K562 (cell line): ENCODE results near the gene ARHGEF7. TPM values are rescaled to one million over a fixed set of nuclear protein-coding genes. Genes with fewer than 3 reads are reported as not detected.

ENCODE experiments used
- ATAC-seq: fragments of 200-7000 bp; cut with Tn5 transposase; 3 replicates; pipeline ENCODE4 v1.9.1; 2020; ENCODE audit warnings: moderate library complexity
- BruUV-seq: library from RNA; stranded (reverse); fragments of 400-500 nt; replicated peaks from 2 replicates; lab custom pipeline; 2021; lab: Mats Ljungman, UMichigan
- CTCF ChIA-PET: fragments of 300-600 bp; formaldehyde crosslinking; extraction: SDS; loops from one replicate; lab custom pipeline; 2021; ENCODE audit warnings: low intra/inter-chr PET ratio; lab: Yijun Ruan, JAX
- POLR2A ChIA-PET: fragments of 300-600, 350-650 bp; sonication (Branson Sonifier 250); formaldehyde crosslinking; extraction: SDS; loops from one replicate; lab custom pipeline; 2021; ENCODE audit warnings: antibody characterized with exemption, inconsistent platforms; lab: Yijun Ruan, JAX
- DNase-seq, 4 experiments: peaks; one replicate each; pipeline versions ENCODE4 v3.0.0 to v3.0.0-alpha.2; 2011 to 2018; ENCODE audit warnings: low spot score in 3 of 4, mixed read lengths in 3 of 4; ENCODE audit errors: extremely low read depth in 1 of 4
- FAIRE-seq: peaks from 2 replicates; lab custom pipeline; 2011; peaks lifted over from hg19 to GRCh38; lab: Jason Lieb, UNC
- H2AFZ ChIP-seq: 2 replicates; pipeline ENCODE4 v1.6.0; 2011; ENCODE audit warnings: low read depth, low read length, control low read depth, inconsistent platforms
- H3K27ac ChIP-seq: fragments of 200-600 bp; 3 replicates; pipeline ENCODE4 v1.8.0; 2011; ENCODE audit warnings: low read depth, mild to moderate bottlenecking, control low read depth, inconsistent platforms, low read length, moderate library complexity, mixed read lengths; ENCODE audit errors: extremely low read depth
- H3K27me3 ChIP-seq, 2 experiments: fragments of 300-600 bp in 1 of 2; 2 replicates in 1 of 2; 3 replicates in 1 of 2; pipeline versions ENCODE4 v1.6.0 to v1.8.0; 2011; ENCODE audit warnings: inconsistent platforms in 2 of 2, low read length in 2 of 2, mild to moderate bottlenecking in 1 of 2, mixed read lengths in 1 of 2, moderate library complexity in 1 of 2; ENCODE audit not compliant: control insufficient read depth in 2 of 2, insufficient read depth in 2 of 2
- H3K36me3 ChIP-seq: fragments of 300-600 bp; 3 replicates; pipeline ENCODE4 v1.8.0; 2011; ENCODE audit warnings: mild to moderate bottlenecking, low read length, inconsistent platforms; ENCODE audit not compliant: control insufficient read depth, insufficient read depth
- H3K4me1 ChIP-seq, 2 experiments: fragments of 200-600 bp in 1 of 2; replicated peaks in 1 of 2; 2 replicates in 1 of 2; 3 replicates in 1 of 2; pipeline versions ENCODE4 v1.5.1 to v1.8.0; 2011; ENCODE audit warnings: inconsistent platforms in 2 of 2, low read length in 2 of 2, mild to moderate bottlenecking in 1 of 2, mixed read lengths in 1 of 2, moderate library complexity in 1 of 2; ENCODE audit not compliant: control insufficient read depth in 2 of 2, insufficient read depth in 2 of 2
- H3K4me2 ChIP-seq: 2 replicates; pipeline ENCODE4 v1.6.1; 2011; ENCODE audit warnings: low read length, control low read depth, inconsistent platforms, mixed read lengths; ENCODE audit not compliant: insufficient read depth
- H3K4me3 ChIP-seq: fragments of 200-600 bp; sonication (generic), shearing (Covaris generic); 2 replicates; pipeline ENCODE4 v1.5.1; 2016; ENCODE audit warnings: control low read depth, inconsistent platforms
- H3K79me2 ChIP-seq: fragments of 200-600 bp; 3 replicates; pipeline ENCODE4 v1.8.0; 2011; ENCODE audit warnings: low read length, inconsistent platforms; ENCODE audit not compliant: control insufficient read depth, insufficient read depth
- H3K9ac ChIP-seq, 2 experiments: 2 replicates each; pipeline versions ENCODE4 v1.6.0 to v1.6.1; 2011; ENCODE audit warnings: low read depth in 2 of 2, low read length in 2 of 2, control low read depth in 1 of 2, inconsistent platforms in 1 of 2, mild to moderate bottlenecking in 1 of 2, mixed read lengths in 1 of 2; ENCODE audit not compliant: insufficient read depth in 1 of 2
- H3K9me1 ChIP-seq: one replicate; pipeline ENCODE4 v1.6.0; 2011; ENCODE audit warnings: inconsistent platforms, mild to moderate bottlenecking, low read length, moderate library complexity; ENCODE audit not compliant: control insufficient read depth, insufficient read depth
- H3K9me3 ChIP-seq: replicated peaks from 2 replicates; pipeline ENCODE4 v1.5.1; 2011; ENCODE audit warnings: low read depth, low read length, inconsistent platforms; ENCODE audit not compliant: control insufficient read depth, insufficient read depth
- H4K20me1 ChIP-seq: replicated peaks from 2 replicates; pipeline ENCODE4 v1.6.1; 2011; ENCODE audit warnings: low read length, inconsistent platforms, mixed read lengths; ENCODE audit not compliant: control insufficient read depth, insufficient read depth
- BRD4 ChIP-seq: fragments of 200-600 bp; sonication (generic); IDR thresholded peaks from 2 replicates; pipeline ENCODE4 v1.6.1; 2017; ENCODE audit warnings: inconsistent platforms
- ERF ChIP-seq: fragments of 450-650 bp; formaldehyde crosslinking; IDR thresholded peaks from 2 replicates; pipeline ENCODE4 v1.4.0; 2020; ENCODE audit warnings: mild to moderate bottlenecking, mixed read lengths
- MAFK ChIP-seq: IDR thresholded peaks from 2 replicates; pipeline ENCODE4 v1.6.1; 2011; ENCODE audit warnings: low read length, improper control_type of control experiment
- POU5F1 ChIP-seq: fragments of 150-350 bp; IDR thresholded peaks from 2 replicates; pipeline ENCODE4 v1.6.1; 2014; ENCODE audit warnings: borderline replicate concordance, low read length, low read depth, mild to moderate bottlenecking; ENCODE audit not compliant: partially characterized antibody
- TCF3 ChIP-seq: sonication (generic); formaldehyde crosslinking; IDR thresholded peaks from 2 replicates; pipeline ENCODE4 v1.4.0; 2020; ENCODE audit warnings: mild to moderate bottlenecking, missing genetic modification reagents
- WGBS: fragments of 100-300 bp; shearing (Covaris generic); methylation state at CpG from one replicate; pipeline ENCODE4 v1.1.6; 2016; ENCODE audit warnings: low coverage, mixed read lengths; ENCODE audit not compliant: insufficient coverage; ENCODE audit errors: missing lambda C conversion rate; 5-methylcytosine and 5-hydroxymethylcytosine counted together
- in situ Hi-C: fragments of 300-500 bp; cut with MboI; formaldehyde crosslinking; loops from 4 replicates; pipeline ENCODE4 v1.15.0; 2018; ENCODE audit warnings: inconsistent platforms, mixed read lengths
- intact Hi-C: fragments of 100-400 bp; cut with micrococcal nuclease; formaldehyde crosslinking; loops from 2 replicates; pipeline ENCODE4 v1.14.2; 2022
- polyA plus RNA-seq, 8 experiments: library from polyadenylated mRNA; depleted of rRNA in 4 of 8; stranded (reverse) in 5 of 8; unstranded in 3 of 8; fragments of >200 nt; fragmentation: Nextera tagmentation in 2 of 8; fragmentation: Illumina TruSeq in 1 of 8; extraction: Ambion mirVana in 2 of 8; extraction: Trizol in 1 of 8; gene quantifications; 2 replicates each; pipeline versions ENCODE4 v1.2.1 to v1.2.3, GENCODE V29; 2011 to 2014; ENCODE audit warnings: inconsistent platforms in 1 of 8, missing spikeins in 1 of 8
- total RNA-seq, 7 experiments: library from RNA; depleted of rRNA in 6 of 7; stranded (reverse); fragments of >200 nt in 6 of 7; fragmentation: Illumina TruSeq in 2 of 7; extraction: Trizol in 2 of 7; gene quantifications; 2 replicates each; pipeline versions ENCODE4 v1.2.1 to v1.2.3, GENCODE V29; 2011 to 2021; ENCODE audit warnings: low replicate concordance in 1 of 7
- TF ChIP-seq, protein P1 (sequence below): fragments of 250-450 bp; sonication (Bioruptor Pico); IDR thresholded peaks from 2 replicates; pipeline ENCODE4 v1.5.0; 2022; ENCODE audit warnings: mild to moderate bottlenecking

The ARHGEF7 gene
- total and polyA plus RNA-seq, 9 of the 15 experiments (the other 6 are each of a cell fraction or from before 2014, with no cell fraction given), result 2.1 to 26.8 (median 17.5) TPM

DNA sequence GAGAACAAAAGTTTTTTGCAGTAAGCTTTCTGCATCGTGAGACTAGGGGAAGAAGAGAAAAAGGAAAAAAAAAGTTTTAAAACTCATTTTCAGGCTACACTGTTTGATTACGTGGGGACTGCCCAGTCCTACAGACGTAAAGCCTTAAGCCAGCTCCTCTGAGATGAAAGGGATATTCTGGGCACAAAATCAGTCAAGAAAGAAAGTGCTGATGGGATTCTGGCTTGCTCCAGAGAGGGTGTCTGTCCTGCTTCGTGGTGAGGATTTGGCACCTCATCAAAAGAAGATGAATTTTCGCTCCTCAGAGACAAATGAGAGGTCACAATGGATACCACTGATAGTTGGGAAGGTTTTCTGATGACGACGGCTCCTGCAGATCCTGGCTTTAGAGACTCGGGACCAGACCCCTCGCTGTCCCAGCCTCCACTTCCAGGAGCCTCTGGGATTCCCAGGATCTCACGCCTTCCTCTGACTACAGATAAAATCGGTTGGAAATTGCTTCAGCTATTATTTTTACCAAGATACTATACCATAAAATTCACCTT is 215.0 kb downstream of the ARHGEF7 start (continued):
- TF ChIP-seq MAFK, result no peak

DNA sequence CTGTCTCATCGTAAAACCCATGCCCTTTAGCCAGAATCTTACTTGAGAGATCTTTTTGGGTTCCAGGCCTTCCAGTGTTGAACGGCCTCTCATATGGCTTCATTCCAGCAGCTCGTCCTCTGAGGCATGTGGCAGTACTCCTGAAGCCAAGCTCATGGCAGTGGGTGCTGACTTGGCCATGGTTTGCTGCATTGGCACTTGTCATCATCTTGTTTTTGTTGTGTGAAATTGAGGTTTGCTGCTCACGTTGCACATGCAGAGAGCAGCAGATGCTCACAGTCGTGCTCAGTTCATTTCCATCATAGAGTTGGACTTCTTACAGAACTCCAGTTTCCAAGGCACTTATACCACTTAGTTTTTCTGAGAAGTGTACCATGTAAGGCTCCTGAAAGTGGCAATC is 220.2 kb downstream of the ARHGEF7 start:
- no peak for DNase-seq
- H3K79me2 ChIP-seq, result no peaks in the 10 kb centered on the region
- H3K4me3 ChIP-seq, result no peak overlapping the region
- 4% methylated on average over 5 of the region's 5 CpGs for WGBS
- no peaks in the 10 kb centered on the region for H3K4me1 ChIP-seq
- no peaks in the 10 kb centered on the region for H3K9me3 ChIP-seq
- TF ChIP-seq TCF3, result no peak
- TF ChIP-seq, protein P1, sequence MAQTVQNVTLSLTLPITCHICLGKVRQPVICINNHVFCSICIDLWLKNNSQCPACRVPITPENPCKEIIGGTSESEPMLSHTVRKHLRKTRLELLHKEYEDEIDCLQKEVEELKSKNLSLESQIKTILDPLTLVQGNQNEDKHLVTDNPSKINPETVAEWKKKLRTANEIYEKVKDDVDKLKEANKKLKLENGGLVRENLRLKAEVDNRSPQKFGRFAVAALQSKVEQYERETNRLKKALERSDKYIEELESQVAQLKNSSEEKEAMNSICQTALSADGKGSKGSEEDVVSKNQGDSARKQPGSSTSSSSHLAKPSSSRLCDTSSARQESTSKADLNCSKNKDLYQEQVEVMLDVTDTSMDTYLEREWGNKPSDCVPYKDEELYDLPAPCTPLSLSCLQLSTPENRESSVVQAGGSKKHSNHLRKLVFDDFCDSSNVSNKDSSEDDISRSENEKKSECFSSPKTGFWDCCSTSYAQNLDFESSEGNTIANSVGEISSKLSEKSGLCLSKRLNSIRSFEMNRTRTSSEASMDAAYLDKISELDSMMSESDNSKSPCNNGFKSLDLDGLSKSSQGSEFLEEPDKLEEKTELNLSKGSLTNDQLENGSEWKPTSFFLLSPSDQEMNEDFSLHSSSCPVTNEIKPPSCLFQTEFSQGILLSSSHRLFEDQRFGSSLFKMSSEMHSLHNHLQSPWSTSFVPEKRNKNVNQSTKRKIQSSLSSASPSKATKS (CRISPR knock-in tag), result no peak
- TF ChIP-seq ERF, result no peak
- no peak for TF ChIP-seq BRD4
- TF ChIP-seq POU5F1, result no peak
- TF ChIP-seq, all 486 proteins: peak for 0
- Histone ChIP-seq H2AFZ (no peak overlapping the region), H3K9me1 (no peaks in the 10 kb centered on the region), H3K27me3 (peaks cover 0 to 37% of the 10 kb centered on the region in 2 experiments; a peak in 4 of 5 replicates), H3K27ac (no peak overlapping the region), H3K9ac (no peak overlapping the region), H3K4me2 (no peak overlapping the region), H3K36me3 (no peaks in the 10 kb centered on the region), H4K20me1 (no peaks in the 10 kb centered on the region)
- no peak for ATAC-seq
- intact Hi-C loops, result no loop called here
- ChIA-PET CTCF (no interaction called here), POLR2A (no interaction called here)
- no TSS peak for BruUV-seq
- in situ Hi-C loops, result no loop called here
- FAIRE-seq, result no peak
